KOPT-K1 (cell line): ENCODE measurements around the gene PRF1.

Experiments used
- H3K27ac ChIP-seq: fragments of 200-600 bp; sonication (generic); 2 replicates; pipeline ENCODE4 v1.5.1; 2016; ENCODE audit warnings: antibody characterized with exemption, mild to moderate bottlenecking, low read depth, low read length; ENCODE audit not compliant: poor library complexity, severe bottlenecking
- H3K36me3 ChIP-seq: fragments of 200-600 bp; sonication (generic); 2 replicates; pipeline ENCODE4 v1.5.1; 2017; ENCODE audit warnings: antibody characterized with exemption, mild to moderate bottlenecking, low read length, moderate library complexity; ENCODE audit not compliant: insufficient read depth
- H3K9me3 ChIP-seq: fragments of 200-600 bp; sonication (generic); 2 replicates; pipeline ENCODE4 v1.5.1; 2017; ENCODE audit warnings: antibody characterized with exemption, low read length, mild to moderate bottlenecking; ENCODE audit not compliant: insufficient read depth, poor library complexity, severe bottlenecking

Gene PRF1

DNA sequence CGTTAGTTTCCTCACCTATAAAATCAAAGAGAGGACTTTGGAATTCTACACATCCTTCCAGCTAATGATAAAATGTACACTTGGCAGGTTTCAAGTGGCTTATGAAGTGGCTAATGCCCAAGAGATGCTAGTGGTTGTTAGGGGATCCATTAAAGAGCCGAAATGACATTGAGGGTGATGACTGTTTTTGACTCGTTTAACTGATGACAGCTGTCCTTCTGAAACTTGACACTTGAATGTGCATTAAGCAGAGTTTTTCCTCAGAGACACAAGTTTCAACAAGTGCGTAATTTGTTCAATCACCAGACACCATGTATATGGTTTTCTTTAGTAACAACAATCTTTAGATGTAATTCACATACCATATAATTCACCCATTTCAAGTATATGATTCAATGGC lies 1.6 kb upstream of the PRF1 start:
- Histone ChIP-seq H3K9me3 (no peaks in the 10 kb centered on the region), H3K27ac (no peak overlapping the region), H3K36me3 (no peaks in the 10 kb centered on the region)

DNA sequence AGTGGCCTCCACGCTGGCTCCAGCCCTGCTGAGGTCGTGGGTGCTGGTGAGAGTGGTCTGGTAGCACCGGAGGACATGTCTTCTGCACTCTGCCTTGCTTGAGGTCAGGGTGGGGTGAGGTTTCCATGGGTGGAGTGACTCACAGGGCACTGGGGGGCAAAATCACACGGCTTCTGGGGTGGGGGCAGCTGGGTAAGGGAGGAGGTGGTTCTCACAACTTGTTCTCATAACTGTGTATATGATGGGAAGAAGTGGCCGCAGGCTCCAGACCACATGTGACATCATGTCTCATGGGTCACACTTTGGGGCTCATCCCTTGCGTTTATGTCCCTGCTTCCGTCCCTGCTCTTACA lies 884 bp upstream of the PRF1 start:
- Histone ChIP-seq H3K9me3 (no peaks in the 10 kb centered on the region), H3K36me3 (no peaks in the 10 kb centered on the region), H3K27ac (peak overlapping the region; percentile 45)

- no peaks in the 10 kb centered on the region for H3K36me3 ChIP-seq
- H3K9me3 ChIP-seq: no peaks in the 10 kb centered on the region
- peak overlapping the region; percentile 45 for H3K27ac ChIP-seq
Observed at GRCh38 chr10:70601746-70602145, 795 bp downstream of the PRF1 start.

DNA sequence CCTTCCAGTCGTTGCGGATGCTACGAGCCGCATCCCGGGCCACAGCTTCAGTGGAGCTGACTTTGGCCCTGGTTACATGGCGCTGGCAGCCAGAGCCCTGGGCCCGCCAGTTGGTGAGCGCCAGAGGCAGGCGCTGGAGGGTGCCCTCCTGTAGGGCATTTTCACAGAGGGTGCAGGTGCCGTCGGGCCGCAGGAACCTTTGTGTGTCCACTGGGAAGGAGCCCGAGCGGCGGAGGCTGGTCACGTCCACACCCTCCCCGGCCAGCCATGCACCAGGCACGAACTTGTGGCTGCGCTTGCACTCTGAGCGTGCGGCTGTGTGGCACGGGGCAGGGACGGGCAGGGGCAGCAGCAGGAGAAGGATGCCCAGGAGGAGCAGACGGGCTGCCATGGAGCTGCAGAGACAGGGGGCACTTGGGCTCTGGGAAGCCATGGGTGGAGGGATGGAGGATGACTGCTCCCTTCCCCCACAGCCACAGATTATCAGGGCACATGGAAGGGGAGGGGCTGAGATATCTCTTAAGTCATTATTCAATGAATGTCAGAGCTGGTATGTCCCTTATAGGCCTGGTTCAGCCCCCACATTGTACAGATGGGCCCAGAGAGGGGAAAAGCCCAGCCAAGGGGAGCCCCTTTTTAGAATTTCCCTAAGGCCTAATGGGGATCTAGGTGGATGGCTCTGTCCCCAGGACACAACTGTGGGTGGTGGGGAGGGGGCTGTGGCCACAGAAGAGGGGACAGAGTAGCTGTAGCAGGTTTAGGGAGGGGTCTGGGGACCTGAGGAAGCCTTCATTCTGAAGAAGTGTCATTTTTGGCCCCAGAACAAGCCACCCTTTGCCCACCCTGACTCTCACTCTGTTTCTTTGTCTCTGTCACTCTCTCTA lies 1.8 kb downstream of the PRF1 start:
- H3K27ac ChIP-seq: no peak overlapping the region
- no peaks in the 10 kb centered on the region for H3K36me3 ChIP-seq
- H3K9me3 ChIP-seq: no peaks in the 10 kb centered on the region

GRCh38 chr10:70599791-70600190 lies 2.8 kb downstream of the PRF1 start:
- Histone ChIP-seq H3K27ac (no peak overlapping the region), H3K9me3 (no peaks in the 10 kb centered on the region)

GRCh38 chr10:70599319-70599718 lies 3.2 kb downstream of the PRF1 start:
- Histone ChIP-seq H3K36me3 (no peaks in the 10 kb centered on the region), H3K27ac (no peak overlapping the region), H3K9me3 (no peaks in the 10 kb centered on the region)

More at GRCh38 chr10:70599791-70600190, 2.8 kb downstream of the PRF1 start:
- no peaks in the 10 kb centered on the region for H3K36me3 ChIP-seq

- no peaks in the 10 kb centered on the region for H3K36me3 ChIP-seq
- no peaks in the 10 kb centered on the region for H3K9me3 ChIP-seq
- no peak overlapping the region for H3K27ac ChIP-seq
Observed at GRCh38 chr10:70598857-70599295, 3.7 kb downstream of the PRF1 start.

GRCh38 chr10:70597856-70598815 lies 4.4 kb downstream of the PRF1 start:
- no peaks in the 10 kb centered on the region for H3K9me3 ChIP-seq
- H3K36me3 ChIP-seq: no peaks in the 10 kb centered on the region
- no peak overlapping the region for H3K27ac ChIP-seq

- H3K27ac ChIP-seq: no peak overlapping the region
- no peaks in the 10 kb centered on the region for H3K36me3 ChIP-seq
Observed at GRCh38 chr10:70596860-70597809, 5.4 kb downstream of the PRF1 start.

DNA sequence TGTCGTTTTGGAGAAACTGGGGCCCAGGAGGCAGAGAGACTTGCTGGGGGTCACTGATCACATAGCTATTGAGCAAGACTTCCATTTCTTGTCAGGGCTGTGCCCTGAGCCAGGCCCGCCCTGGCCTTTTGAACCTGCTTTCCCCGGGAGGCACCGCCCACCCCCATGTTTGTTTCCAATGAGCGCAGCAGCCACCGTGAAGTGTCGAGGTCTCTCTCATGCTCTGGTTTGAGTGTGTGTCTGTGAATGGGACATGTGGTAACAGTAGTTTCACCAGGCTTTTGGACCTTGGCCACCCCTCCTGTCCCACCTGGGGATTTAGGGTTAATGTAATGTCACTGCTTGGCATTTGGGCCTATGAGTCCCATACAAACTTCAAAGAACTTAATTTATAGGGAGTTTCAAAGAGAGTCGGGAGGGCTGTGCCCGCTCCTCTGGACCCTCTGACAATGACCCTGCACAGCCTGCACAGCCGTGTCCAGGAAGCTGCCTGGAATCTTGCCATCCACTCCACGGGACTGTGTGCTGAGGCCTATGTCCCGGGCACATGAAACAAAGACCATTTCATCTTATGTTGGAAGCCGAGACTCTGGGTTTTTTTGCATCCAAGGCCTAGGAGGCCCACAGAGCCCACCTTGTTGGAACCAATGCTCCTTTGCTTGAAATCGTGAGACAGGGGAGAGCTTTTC lies 6.3 kb downstream of the PRF1 start:
- Histone ChIP-seq H3K36me3 (no peaks in the 10 kb centered on the region), H3K9me3 (no peaks in the 10 kb centered on the region), H3K27ac (no peak overlapping the region)

More at GRCh38 chr10:70596860-70597809, 5.4 kb downstream of the PRF1 start:
- no peaks in the 10 kb centered on the region for H3K9me3 ChIP-seq

- Histone ChIP-seq H3K9me3 (no peaks in the 10 kb centered on the region), H3K36me3 (no peaks in the 10 kb centered on the region), H3K27ac (no peak overlapping the region)
Observed at GRCh38 chr10:70595566-70596016, 7.0 kb downstream of the PRF1 start.

DNA sequence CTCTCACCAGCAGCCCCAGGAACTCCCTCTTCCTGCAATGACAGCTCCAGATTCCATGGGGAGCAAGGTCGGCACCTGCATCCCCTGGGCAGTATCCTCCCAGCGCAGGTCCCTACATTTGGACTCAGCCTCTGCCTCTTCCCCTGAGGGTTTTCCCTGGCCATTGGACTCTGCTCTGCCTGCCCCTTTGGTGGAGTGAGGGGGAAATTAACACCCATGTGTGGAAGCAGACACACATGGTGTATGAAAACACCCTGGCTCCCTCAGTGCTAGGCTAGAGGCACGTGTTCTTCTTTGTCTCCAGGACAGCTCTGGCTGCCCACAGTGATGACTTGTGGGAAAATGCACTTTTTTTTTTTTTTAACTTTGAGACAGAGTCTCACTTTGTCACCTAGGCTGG lies 8.4 kb downstream of the PRF1 start:
- Histone ChIP-seq H3K9me3 (no peaks in the 10 kb centered on the region), H3K36me3 (no peaks in the 10 kb centered on the region), H3K27ac (no peak overlapping the region)

- Histone ChIP-seq H3K9me3 (no peaks in the 10 kb centered on the region), H3K27ac (no peak overlapping the region), H3K36me3 (no peaks in the 10 kb centered on the region)
Observed at GRCh38 chr10:70593513-70593890, 9.0 kb downstream of the PRF1 start.
